Activated CD8-positive, alpha-beta memory T cell treated with anti-CD3 and anti-CD28 coated beads for 1 hour (primary cell): Measurements from ENCODE around the gene COMT.

Experiments
- DNase-seq, 2 donors: peaks; one replicate each; pipeline ENCODE4 v3.0.0-alpha.2; 2020; ENCODE audit warnings: low read depth in 1 of 2; ENCODE audit errors: extremely low read depth in 1 of 2

COMT gene

GRCh38 chr22:20009582-20010306 lies 68.2 kb downstream of the COMT start:
- no peak for DNase-seq

DNA sequence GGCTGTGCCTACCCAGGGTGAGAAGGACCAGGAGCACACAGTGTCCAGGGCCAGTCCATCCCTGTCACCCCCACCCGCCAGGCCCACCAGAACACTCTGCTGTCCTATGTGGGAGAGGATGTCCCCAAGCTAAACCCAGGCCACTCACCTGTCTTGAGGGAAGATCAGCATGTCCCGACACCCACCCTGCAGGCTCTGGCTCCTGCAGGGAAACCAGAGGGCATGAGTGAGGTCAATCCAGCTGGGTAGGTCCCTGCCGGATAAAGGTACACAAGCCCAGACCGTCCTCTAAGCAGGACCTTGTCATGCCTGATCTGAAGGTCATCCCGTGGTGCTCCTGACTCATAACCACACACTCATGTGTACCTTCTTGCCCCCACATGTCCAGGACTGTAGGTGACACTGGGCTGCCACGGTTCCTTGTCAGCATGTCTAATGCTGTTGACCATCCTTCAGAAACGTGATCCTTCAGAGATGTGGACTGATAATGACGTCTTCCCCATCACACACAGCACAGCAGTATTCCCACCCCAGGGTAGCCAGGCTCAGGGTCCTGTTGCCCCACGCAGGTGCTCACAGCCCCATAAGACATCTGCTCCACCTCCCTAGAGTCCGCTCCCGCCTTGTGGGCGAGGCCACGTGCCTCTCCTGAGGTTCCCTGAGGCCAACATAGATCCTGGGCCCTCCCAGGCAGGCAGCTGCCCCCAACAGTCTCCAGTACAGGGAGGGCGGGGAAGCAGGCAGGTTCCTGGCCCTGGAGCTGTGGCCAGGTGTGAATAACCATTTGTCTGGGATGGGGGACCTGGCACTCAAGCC lies 68.9 kb downstream of the COMT start:
- DNase-seq = no peak

DNA sequence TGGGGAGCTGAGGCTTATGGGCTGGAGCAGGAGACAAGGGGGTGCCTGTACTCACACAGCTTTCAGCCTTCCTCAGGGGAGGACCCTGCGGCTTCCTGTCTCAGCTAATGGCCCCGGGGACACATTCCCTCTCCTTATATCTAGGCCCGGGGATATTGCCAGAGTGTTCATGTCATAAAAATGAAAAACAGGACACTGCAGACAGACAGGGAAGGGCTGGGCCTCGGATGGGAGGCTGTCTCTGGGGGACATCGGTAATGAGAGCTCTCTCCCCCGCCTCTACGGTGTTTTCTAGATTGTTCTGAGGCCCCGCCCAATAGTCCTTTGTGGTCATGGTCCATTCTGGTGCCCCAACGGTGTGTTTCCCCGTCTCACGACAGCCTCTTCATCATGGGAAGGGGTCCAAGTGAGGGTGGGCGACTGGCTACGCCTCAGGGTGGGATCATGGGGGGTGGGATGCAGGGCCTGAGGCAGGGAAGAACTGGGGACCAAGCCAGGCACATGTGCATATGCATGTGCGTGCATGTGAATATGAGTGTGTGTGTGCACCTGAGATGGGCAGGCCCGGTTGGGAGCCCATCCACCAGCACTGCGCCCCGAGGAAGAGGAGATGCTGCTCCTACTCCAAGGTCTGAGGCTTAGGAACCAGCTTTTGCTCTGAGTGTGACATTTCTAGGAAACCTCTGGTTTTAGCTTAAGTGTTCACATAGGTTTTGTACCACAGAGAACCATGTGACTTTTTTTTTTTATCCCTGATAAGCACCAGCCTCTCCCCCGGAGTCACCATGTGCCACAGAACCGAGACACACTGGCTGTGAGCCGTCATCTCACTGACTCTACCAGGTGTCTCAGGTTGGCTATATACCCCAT lies 69.8 kb downstream of the COMT start:
- DNase-seq = no peak

DNA sequence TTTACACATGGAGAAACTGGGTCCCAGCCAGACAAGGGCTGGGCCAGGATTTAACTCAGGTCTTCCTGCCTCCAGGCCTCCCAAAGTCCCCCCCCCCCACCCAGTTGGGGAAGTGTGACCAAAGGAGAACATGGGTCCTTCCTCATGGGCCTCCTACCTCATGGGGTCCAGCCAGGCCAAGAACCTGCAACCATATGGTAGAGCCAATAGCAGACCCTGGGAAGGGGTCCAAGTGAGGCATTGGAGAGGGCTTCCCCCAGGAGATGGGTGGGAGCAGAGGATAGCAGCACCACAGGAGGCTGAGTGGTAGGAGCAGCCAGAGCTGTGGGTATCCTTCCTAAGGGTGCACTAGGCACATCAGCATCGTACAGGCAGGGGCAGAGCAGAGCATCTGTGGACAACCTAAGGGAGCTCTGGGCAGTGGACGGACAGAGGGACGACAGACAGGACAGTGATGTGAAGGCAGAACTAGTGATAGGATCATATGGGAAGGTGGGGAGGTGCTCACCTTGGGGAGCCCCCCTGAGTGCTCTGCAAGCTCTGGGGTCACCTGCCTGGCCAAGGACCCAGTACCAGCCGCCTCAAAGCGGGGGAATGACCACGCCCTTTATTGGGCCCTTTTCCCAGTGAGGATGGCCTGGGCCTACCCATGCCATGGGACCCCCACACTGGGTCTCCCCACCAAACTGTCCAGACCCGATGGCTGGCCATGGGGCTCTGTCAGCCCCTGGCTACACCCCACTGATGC lies 70.6 kb downstream of the COMT start:
- no peak for DNase-seq

DNA sequence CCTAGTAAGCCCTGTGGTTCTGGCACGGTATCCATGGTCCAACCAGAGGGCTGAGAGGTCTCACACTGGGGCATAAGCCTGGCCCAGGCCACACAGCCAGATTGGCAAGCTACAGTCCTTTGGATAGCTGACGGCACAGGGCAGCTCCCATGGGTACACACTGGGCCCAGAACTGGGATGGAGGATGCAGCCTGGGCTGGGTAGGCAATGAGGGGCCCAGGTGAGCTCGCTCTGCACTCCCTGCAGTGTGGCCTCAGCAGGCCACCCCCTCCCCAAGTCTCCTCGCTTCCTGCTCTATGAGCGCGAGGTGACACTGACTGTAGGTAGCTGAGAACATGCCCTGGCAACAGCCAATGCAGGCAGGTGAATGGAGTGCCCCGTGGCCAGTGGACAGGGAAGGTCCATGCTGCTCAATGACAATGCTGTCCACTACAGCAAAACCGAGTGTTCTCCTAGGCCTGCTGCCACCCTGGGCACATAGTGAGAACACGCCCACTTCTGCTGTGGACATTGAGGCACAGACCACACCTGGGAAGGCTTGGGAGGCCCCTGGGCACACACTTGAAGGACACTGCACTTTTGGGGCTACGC lies 71.3 kb downstream of the COMT start:
- DNase-seq = no peak

GRCh38 chr22:20013382-20013871 lies 71.9 kb downstream of the COMT start:
- peak in 1 of 2 donors; percentile 27 for DNase-seq

DNA sequence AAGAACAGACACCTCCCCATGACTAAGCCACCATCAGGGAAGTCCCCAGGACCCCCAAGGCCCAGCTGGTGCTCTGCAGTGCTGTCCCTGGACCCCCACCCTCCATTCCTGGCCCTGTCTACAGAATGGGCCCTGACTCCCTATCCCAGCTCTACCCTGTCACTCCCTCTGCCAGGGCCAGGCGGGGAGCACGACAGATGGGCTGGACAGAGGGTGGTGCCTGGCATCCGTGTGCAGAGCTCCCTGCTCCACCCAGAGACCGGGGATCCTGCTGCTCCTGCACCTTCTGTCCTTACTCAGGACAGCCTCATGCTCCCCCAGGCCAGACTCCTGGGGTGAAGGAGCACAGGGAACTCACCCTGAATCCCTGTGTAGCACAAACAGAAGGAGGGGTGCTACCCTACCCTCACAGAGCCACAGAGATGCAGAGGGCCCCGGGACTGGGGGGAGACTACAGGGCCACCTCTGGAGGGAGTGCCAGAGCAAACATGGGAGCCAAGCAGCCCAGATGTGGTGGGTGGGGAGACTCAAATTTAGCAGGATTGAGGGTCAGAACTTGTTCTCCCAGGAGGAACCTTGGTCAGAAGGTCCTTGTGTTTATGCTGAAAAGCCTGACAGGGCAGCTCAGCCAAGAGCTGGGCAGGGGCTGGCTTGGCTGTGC lies 73.1 kb downstream of the COMT start:
- DNase-seq = no peak

GRCh38 chr22:20015187-20015625 lies 73.6 kb downstream of the COMT start:
- DNase-seq = no peak

- DNase-seq = no peak
Observed at GRCh38 chr22:20015971-20016733, 74.6 kb downstream of the COMT start.

GRCh38 chr22:20016734-20017621 lies 75.4 kb downstream of the COMT start, which contains the start of gene ARVCF:
TSS of gene ARVCF (minus strand) at chr22:20016823. CDS start at chr22:19990794, 26,029 bp downstream.
- peak; percentile 76 to 84 for DNase-seq

DNA sequence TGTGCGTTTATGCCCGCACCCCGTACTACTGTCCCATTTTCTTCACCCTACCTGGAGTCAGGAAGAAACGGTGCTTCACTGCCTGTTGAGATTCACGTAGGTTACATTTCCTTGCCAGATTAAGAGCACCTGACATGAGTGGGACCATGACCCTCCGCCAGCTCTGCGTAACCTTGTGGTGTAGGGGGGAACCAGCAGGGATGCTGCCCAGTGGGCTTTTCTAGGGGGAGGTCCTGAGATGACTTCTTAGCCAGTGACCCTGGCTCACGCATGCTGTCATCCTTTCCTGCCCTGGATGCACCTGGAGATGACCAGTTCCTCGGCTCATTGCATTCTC lies 76.0 kb downstream of the COMT start:
- DNase-seq = no peak

- DNase-seq = no peak
Observed at GRCh38 chr22:20018001-20018400, 76.4 kb downstream of the COMT start.
